Activated B cell treated with CpG ODN at 0.5 μM for 24 hours (primary cell): ENCODE measurements around the gene PNO1. TPM values are rescaled to one million over a fixed set of nuclear protein-coding genes. Genes with fewer than 3 reads are reported as not detected.

ENCODE experiments used
- ATAC-seq: fragments of 200-7000 bp; cut with Tn5 transposase; one replicate; pipeline ENCODE4 v1.10.0; 2021; ENCODE audit warnings: low read depth, mild to moderate bottlenecking, moderate library complexity
- CTCF ChIA-PET: fragments of 350-600 bp; sonication (Branson Sonifier 250); formaldehyde crosslinking; loops from one replicate; lab custom pipeline; 2021; ENCODE audit warnings: antibody characterized with exemption; lab: Charles Lee
- POLR2A ChIA-PET: fragments of 350-600 bp; sonication (Branson Sonifier 250); formaldehyde crosslinking; loops from one replicate; lab custom pipeline; 2021; ENCODE audit warnings: antibody characterized with exemption; lab: Charles Lee
- DNase-seq: peaks from one replicate; pipeline ENCODE4 v3.0.0; 2022
- H3K27ac Mint-ChIP-seq: one replicate; pipeline ENCODE4 v1.8.0; 2020; ENCODE audit warnings: mixed read lengths
- H3K27me3 Mint-ChIP-seq: one replicate; pipeline ENCODE4 v1.8.0; 2021; ENCODE audit warnings: mixed read lengths
- H3K36me3 Mint-ChIP-seq: one replicate; pipeline ENCODE4 v1.8.0; 2021; ENCODE audit warnings: low read depth, mixed read lengths
- H3K4me1 Mint-ChIP-seq: one replicate; pipeline ENCODE4 v1.8.0; 2021; ENCODE audit warnings: mixed read lengths
- H3K4me3 Mint-ChIP-seq: one replicate; pipeline ENCODE4 v1.8.0; 2020; ENCODE audit warnings: mild to moderate bottlenecking, mixed read lengths
- H3K9me3 Mint-ChIP-seq: one replicate; pipeline ENCODE4 v1.8.0; 2020; ENCODE audit warnings: mixed read lengths
- CTCF ChIP-seq: fragments of 200-600 bp; IDR thresholded peaks from one replicate; pipeline ENCODE4 v1.8.0; 2022; ENCODE audit warnings: antibody characterized with exemption, mild to moderate bottlenecking
- intact Hi-C: fragments of 100-400 bp; cut with micrococcal nuclease; formaldehyde crosslinking; loops from one replicate; pipeline ENCODE4 v1.15.1; 2024
- total RNA-seq: library from RNA; stranded (reverse); gene quantifications from 2 replicates; pipeline ENCODE4 v1.2.3, GENCODE V29; 2022

Gene PNO1
- total RNA-seq, 1 donor from 2014 or later: 24.9 TPM

- no peak for TF ChIP-seq CTCF
- no peaks in the 10 kb centered on the region for H3K27me3 Mint-ChIP-seq
- ChIA-PET POLR2A (no interaction called here), CTCF (interaction anchor here (1.3 kb wide), 1 partner anchor 17 kb away, joined by 6 read pairs; no protein-coding TSS in a partner anchor)
- peaks cover 20% of the 10 kb centered on the region for H3K4me1 Mint-ChIP-seq
- peaks cover 70% of the 10 kb centered on the region for H3K36me3 Mint-ChIP-seq
- no peak for ATAC-seq
- H3K9me3 Mint-ChIP-seq: no peaks in the 10 kb centered on the region
- H3K27ac Mint-ChIP-seq: no peak overlapping the region
- DNase-seq: no peak
- H3K4me3 Mint-ChIP-seq: no peak overlapping the region
- intact Hi-C loops: no loop called here
Measured at GRCh38 chr2:68178954-68179627, 21.4 kb downstream of the PNO1 start.

GRCh38 chr2:68182902-68183301 is 25.2 kb downstream of the PNO1 start:
- ChIA-PET POLR2A (no interaction called here), CTCF (no interaction called here)
- H3K9me3 Mint-ChIP-seq: no peaks in the 10 kb centered on the region
- no peak for DNase-seq
- ATAC-seq: no peak
- no peak for TF ChIP-seq CTCF
- H3K4me3 Mint-ChIP-seq: no peak overlapping the region
- intact Hi-C loops: loop anchor here (5.0 kb wide), 1 partner anchor 36 kb away; no protein-coding TSS in a partner anchor
- H3K27ac Mint-ChIP-seq: no peak overlapping the region
- peaks cover 11% of the 10 kb centered on the region for H3K4me1 Mint-ChIP-seq
- peaks cover 77% of the 10 kb centered on the region for H3K36me3 Mint-ChIP-seq
- H3K27me3 Mint-ChIP-seq: no peaks in the 10 kb centered on the region

- H3K27ac Mint-ChIP-seq: no peak overlapping the region
Measured at GRCh38 chr2:68185541-68186164, 28.0 kb downstream of the PNO1 start.

GRCh38 chr2:68187329-68187728 is 29.6 kb downstream of the PNO1 start:
- Mint-ChIP-seq H3K27ac (no peak overlapping the region), H3K9me3 (no peaks in the 10 kb centered on the region), H3K27me3 (no peaks in the 10 kb centered on the region), H3K4me1 (peaks cover 33% of the 10 kb centered on the region), H3K36me3 (peaks cover 46% of the 10 kb centered on the region), H3K4me3 (no peak overlapping the region)
- ChIA-PET CTCF (interaction anchor here (1.7 to 1.8 kb wide), 2 partner anchors 9 to 66 kb away, joined by 6 to 8 read pairs; no protein-coding TSS in a partner anchor), POLR2A (no interaction called here)
- no peak for ATAC-seq
- intact Hi-C loops: loop anchor here (2.0 kb wide), 1 partner anchor 15 kb away; no protein-coding TSS in a partner anchor
- no peak for DNase-seq
- TF ChIP-seq CTCF: no peak

More at GRCh38 chr2:68185541-68186164, 28.0 kb downstream of the PNO1 start:
- peak; percentile 57 for ATAC-seq
- TF ChIP-seq CTCF: no peak
- Mint-ChIP-seq H3K9me3 (no peaks in the 10 kb centered on the region), H3K4me1 (peaks cover 23% of the 10 kb centered on the region), H3K36me3 (peaks cover 59% of the 10 kb centered on the region), H3K27me3 (no peaks in the 10 kb centered on the region), H3K4me3 (no peak overlapping the region)
- DNase-seq: peak; percentile 45
- intact Hi-C loops: loop anchor here (1.0 to 2.0 kb wide), 2 partner anchors 13 to 63 kb away; no protein-coding TSS in a partner anchor
- ChIA-PET POLR2A (no interaction called here), CTCF (interaction anchor here (0.7 to 2.4 kb wide), 11 partner anchors 10 to 123 kb away, joined by 3 to 9 read pairs (median 4); partner anchors contain the start of gene C1D)

GRCh38 chr2:68188831-68189230 is 31.1 kb downstream of the PNO1 start:
- Mint-ChIP-seq H3K36me3 (peaks cover 35% of the 10 kb centered on the region), H3K4me3 (no peak overlapping the region), H3K27me3 (no peaks in the 10 kb centered on the region), H3K27ac (no peak overlapping the region), H3K4me1 (peaks cover 44% of the 10 kb centered on the region), H3K9me3 (no peaks in the 10 kb centered on the region)
- intact Hi-C loops: no loop called here
- CTCF ChIA-PET: interaction anchor here (0.6 to 1.8 kb wide), 4 partner anchors 24 to 169 kb away, joined by 3 to 8 read pairs (median 4); no protein-coding TSS in a partner anchor
- no peak for ATAC-seq
- no peak for TF ChIP-seq CTCF
- no peak for DNase-seq
- POLR2A ChIA-PET: interaction anchor here (1.7 kb wide), 1 partner anchor 67 kb away, joined by 4 read pairs; no protein-coding TSS in a partner anchor
